Stimulated activated CD8-positive, alpha-beta memory T cell treated with anti-CD3 and anti-CD28 coated beads, Interleukin-7, amount 100 ng/mL, for 24 hours (primary cell): ENCODE results near the gene LDLRAP1.
A peak's percentile ranks its signal among the peaks of the same experiment; 100 is the strongest.
"Not testable (repeated sequence)": the region's sequence is repeated elsewhere in the genome, so short reads cannot be mapped to it uniquely, and the experiment has no call there.

Experiments used
- DNase-seq: peaks from one replicate; pipeline ENCODE4 v3.0.0-alpha.2; 2020; ENCODE audit warnings: low read depth

LDLRAP1 gene, protein sequence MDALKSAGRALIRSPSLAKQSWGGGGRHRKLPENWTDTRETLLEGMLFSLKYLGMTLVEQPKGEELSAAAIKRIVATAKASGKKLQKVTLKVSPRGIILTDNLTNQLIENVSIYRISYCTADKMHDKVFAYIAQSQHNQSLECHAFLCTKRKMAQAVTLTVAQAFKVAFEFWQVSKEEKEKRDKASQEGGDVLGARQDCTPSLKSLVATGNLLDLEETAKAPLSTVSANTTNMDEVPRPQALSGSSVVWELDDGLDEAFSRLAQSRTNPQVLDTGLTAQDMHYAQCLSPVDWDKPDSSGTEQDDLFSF

GRCh38 chr1:25543425-25544242 is at the start of gene LDLRAP1:
LDLRAP1 (plus strand) TSS chr1:25543606; CDS start chr1:25543699, 93 bp downstream.
- no peak for DNase-seq

DNA sequence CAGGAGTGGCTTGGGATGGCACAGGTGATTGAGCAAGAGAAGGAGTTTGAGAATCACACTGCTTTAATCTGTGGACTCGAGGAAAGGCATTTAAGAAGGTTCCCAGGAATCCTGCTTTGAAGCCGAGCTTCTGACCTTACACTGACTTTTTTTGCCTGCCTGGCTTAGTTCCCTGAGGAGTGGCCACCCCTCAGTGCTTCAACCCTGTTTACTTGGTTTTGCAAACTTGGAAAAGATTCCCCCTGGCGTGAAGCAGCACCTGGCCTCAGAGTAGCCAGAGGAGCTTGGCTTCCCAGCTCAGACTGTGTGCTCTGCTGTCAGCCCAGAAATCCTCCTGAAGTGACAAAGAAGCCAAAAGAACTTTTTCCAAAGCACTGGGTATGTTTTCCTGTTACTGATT is 48.5 kb upstream of the LDLRAP1 start:
- no peak for DNase-seq

GRCh38 chr1:25500694-25501093 is 42.7 kb upstream of the LDLRAP1 start:
- no peak for DNase-seq

DNA sequence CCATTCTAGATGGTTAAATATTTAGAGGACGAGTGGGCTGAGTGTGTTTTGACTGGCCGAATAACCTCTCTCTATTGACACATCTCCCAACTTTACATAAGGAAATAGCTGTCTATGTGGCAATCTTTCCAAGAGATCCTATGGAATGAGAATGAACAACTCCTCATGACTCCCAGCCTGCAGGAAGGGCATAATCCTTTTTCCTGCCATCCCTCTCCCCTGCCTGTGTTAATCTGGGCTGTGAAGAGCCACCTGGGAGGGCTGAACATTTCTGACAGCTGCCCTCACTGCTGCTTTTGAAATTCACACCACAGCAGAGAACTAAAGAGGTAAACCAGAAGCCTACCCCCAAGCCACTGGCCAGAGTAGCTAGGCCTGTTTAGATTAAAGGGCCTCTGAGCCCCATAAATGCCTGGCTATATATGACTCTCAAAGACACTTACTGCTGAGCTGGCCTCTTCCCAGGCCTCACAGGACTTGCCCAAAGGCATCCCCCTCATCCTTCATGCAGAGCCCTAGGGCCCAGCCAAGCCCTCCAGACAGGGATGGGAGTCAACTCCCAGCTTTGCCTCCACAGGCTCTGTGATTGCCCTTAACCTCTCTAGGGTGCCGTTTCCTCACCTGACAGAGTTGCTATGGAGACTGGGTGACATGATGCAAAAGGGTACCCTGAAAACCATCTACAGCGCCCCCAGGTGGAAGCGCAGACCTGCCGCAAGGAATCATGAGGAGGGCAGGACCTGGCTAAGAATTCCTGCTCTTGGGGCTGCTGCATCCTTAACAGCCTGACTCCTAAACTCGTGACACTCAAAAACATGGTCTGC is 42.0 kb upstream of the LDLRAP1 start:
- no peak for DNase-seq

GRCh38 chr1:25502957-25503356 is 40.4 kb upstream of the LDLRAP1 start:
- no peak for DNase-seq

- DNase-seq, result peak; percentile 29
These were observed 39.6 kb upstream of the LDLRAP1 start for GRCh38 chr1:25503551-25504426.

GRCh38 chr1:25504706-25505595 is 38.5 kb upstream of the LDLRAP1 start:
- DNase-seq, result no peak

- no peak for DNase-seq
These were observed 37.6 kb upstream of the LDLRAP1 start for GRCh38 chr1:25505656-25506385.

GRCh38 chr1:25506566-25507463 is 36.6 kb upstream of the LDLRAP1 start:
- DNase-seq, result not testable (repeated sequence)

- no peak for DNase-seq
These were observed 29.7 kb upstream of the LDLRAP1 start for GRCh38 chr1:25513666-25514065.

DNA sequence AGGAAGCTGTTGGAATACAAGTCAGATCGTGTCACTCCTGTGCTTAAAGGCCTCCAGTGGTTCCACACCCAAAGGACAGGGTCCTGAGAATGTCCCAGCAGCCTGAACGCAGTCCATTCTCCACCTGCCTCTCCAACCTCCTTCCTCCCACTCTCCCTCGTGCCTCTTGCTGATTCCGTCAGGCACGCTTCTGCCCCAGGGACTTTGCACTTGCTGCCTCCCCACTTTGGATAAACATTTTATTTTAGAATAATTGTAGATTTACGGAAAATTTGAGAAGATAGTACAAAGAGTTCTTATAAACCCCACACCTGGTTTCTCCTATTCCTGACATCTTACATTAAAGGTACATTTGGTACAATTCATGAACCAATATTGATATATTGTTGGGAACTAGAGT is 28.4 kb upstream of the LDLRAP1 start:
- no peak for DNase-seq

DNA sequence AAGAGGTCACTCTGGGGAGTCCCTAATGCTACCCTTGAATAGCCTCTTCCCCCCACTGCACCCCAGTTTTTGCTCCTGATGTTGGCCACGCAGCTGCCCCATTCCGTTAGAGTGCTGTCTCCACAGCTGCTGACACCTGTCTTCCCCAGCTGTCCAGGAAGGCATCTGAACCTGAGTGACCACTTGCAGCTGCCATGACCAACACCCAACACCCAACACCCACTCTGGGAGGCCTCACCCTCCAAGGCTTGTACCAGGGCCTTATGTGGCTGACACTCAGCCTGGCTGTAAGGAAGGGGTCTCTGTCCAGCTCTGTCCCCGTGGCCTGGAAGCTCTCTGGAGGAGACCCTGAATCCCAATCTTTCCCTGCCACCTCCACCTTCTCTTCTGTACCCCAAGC is 26.7 kb upstream of the LDLRAP1 start:
- no peak for DNase-seq

GRCh38 chr1:25517476-25518394 is 25.7 kb upstream of the LDLRAP1 start:
- no peak for DNase-seq

- DNase-seq, result no peak
These were observed 23.8 kb upstream of the LDLRAP1 start for GRCh38 chr1:25519624-25520023.

- peak; percentile 54 for DNase-seq
These were observed 22.9 kb upstream of the LDLRAP1 start for GRCh38 chr1:25520446-25521061.

DNA sequence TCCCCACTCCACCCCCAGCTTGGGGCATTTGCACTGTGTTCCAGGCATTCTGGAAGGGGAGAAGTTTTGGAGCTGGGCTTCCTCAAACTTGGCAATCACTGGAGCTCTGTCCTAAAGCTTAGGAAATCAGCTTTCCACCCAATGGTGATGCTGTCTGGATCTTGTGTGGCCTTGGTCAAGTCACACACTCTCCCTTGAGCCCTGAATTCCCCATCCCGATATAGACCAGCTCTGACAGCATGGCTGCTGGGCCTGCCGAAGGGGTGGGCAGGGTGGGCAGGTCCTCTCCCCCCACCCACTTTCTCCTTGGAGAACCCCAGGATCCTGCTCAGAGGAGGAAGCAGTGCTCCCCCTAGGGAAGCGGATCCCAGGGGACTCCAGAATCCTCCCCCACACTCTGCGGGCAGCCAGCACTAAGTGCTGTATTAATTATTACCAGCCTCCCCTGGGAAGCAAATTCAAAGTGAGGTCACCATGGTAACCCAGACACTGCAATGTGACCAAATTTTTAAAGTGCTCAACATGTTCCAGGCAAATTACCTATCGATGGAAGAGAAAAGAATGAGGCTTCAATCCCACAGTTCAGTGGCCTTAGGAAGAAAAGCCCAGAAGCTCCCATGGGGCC is 21.3 kb upstream of the LDLRAP1 start:
- DNase-seq, result no peak

DNA sequence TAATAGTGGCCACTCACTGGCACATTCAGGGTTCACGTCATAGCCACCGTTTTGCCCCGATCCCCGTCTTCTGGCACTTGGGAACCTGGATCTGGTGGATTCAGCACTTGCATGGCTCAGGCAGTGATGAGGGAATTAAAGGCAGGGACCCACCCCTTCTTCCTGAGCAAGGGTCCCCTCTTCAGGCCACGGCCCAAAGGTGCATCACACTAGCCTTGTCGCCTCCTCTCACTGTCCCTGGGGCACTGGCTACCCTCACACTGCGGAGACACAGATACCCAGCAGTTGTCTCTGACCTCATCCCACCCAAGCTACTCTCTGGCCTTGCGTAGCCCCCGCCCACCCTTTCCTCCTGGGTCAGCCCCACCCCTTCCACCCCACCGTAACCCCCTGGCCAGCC is 19.9 kb upstream of the LDLRAP1 start:
- DNase-seq, result no peak
